LNCAP (cell line): ENCODE measurements around the gene MIOS.

Experiments used
- TF ChIP-seq, protein P1 (sequence below): fragments of 450-650 bp; IDR thresholded peaks from 2 replicates; pipeline ENCODE4 v1.5.1; 2017; ENCODE audit warnings: mild to moderate bottlenecking

MIOS gene

DNA sequence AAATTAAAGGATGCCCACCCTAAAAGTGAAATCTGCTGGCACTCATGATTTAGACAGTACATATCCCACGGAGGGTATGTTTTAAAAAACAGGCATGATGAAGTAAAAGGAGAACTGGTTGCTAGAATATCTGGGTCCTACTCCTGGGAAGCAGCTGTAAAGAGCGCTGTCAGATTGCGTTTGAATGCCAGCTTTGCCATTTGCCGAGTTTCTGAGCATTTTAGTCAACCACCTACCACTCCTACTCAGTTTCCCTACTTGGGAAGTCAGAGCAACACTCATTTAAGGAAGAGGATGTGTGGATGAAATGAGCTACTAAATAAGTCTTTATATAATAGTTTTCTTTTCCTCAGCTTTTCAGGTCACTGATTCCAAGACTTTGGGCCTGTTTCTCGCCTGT is 72.7 kb downstream of the MIOS start:
- TF ChIP-seq, protein P1, sequence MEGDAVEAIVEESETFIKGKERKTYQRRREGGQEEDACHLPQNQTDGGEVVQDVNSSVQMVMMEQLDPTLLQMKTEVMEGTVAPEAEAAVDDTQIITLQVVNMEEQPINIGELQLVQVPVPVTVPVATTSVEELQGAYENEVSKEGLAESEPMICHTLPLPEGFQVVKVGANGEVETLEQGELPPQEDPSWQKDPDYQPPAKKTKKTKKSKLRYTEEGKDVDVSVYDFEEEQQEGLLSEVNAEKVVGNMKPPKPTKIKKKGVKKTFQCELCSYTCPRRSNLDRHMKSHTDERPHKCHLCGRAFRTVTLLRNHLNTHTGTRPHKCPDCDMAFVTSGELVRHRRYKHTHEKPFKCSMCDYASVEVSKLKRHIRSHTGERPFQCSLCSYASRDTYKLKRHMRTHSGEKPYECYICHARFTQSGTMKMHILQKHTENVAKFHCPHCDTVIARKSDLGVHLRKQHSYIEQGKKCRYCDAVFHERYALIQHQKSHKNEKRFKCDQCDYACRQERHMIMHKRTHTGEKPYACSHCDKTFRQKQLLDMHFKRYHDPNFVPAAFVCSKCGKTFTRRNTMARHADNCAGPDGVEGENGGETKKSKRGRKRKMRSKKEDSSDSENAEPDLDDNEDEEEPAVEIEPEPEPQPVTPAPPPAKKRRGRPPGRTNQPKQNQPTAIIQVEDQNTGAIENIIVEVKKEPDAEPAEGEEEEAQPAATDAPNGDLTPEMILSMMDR: no peak

DNA sequence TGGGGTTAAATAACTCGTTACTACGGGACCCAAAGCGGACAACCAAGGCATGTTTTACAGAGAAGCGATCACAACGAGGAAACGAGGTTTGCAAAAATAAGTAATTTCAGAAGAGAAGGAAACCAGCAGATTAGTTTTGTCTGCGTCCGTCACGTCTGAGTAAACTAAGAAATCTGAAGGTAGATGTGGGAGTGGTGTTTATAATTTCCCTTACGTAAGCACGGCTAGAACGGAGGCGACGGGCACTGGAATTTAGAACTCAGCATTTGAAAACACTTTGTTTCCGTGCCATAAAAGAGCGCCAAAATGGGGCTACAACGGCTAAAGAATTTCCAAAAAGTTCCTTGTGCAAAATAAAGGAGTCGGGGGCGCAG is 73.2 kb downstream of the MIOS start:
- TF ChIP-seq, protein P1: no peak

DNA sequence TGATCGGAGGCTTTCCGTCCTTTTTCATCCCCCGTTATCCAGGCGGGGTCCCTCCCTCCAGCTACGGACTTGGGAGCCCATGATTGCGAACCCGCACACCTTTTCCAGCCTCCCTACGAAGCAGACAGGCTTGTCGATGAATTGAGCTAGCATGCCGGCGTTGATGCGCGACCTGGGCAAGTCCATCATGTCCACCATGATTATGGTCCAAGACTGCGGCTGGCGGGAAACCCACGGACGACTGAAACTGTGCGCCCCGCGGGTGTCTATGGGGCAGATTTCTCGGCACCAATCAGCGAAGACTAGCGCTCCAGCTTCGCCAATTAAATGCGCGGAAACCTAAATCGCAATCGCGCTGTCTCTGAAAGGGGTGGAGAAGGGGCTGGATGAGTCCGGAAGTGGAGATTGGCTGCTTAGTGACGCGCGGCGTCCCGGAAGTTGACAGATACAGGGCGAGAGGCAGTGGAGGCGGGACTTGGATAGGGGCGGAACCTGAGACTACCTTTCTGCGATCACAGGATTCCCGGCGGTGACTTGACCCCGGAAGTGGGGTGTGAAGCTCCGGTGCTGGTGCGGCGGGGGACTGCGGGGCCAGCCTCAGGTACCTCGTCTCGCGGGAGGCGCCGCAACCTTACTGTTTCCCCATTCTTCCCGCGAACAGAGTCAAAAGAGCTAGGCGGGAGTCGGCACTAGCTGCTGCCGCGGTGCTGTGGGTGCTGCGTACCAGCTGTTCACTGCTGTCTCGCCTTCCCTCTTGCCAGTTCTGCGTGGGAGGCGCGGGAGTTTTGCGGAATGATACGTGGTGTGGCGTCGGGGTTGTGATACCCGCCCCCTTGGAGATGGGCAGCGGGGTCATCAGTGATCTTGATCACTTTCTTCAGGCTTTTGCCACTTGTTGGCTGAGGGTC is 73.8 kb downstream of the MIOS start, which contains the start of gene UMAD1:
Gene UMAD1 (plus strand): TSS at position 532 of the 908 bp plus-strand sequence. CDS start 32,620 bp downstream, outside the sequence.
- TF ChIP-seq, protein P1: no peak

GRCh38 chr7:7641129-7641663 is 74.5 kb downstream of the MIOS start:
- TF ChIP-seq, protein P1: no peak

GRCh38 chr7:7642081-7642480 is 75.4 kb downstream of the MIOS start:
- TF ChIP-seq, protein P1: no peak

GRCh38 chr7:7647495-7648036 is 80.9 kb downstream of the MIOS start:
- TF ChIP-seq, protein P1: no peak

- TF ChIP-seq, protein P1: no peak
Measured at GRCh38 chr7:7650682-7651206, 84.1 kb downstream of the MIOS start.
